Nephron (organoid): ENCODE measurements around the gene PPAN.

Experiments
- H3K27ac Mint-ChIP-seq, 3 experiments: 2 replicates each; pipeline ENCODE4 v1.8.0; 2020; ENCODE audit warnings: mixed read lengths in 3 of 3, mild to moderate bottlenecking in 2 of 3, moderate library complexity in 1 of 3
- H3K27me3 Mint-ChIP-seq: 2 replicates; pipeline ENCODE4 v1.8.0; 2021; ENCODE audit warnings: low read depth, mild to moderate bottlenecking, moderate library complexity, mixed read lengths
- H3K36me3 Mint-ChIP-seq: 2 replicates; pipeline ENCODE4 v1.8.0; 2020; ENCODE audit warnings: low read depth, mixed read lengths
- H3K4me1 Mint-ChIP-seq: 2 replicates; pipeline ENCODE4 v1.8.0; 2020; ENCODE audit warnings: mixed read lengths
- H3K4me3 Mint-ChIP-seq, 3 experiments: 2 replicates each; pipeline ENCODE4 v1.8.0; 2020; ENCODE audit warnings: mild to moderate bottlenecking in 3 of 3, mixed read lengths in 3 of 3, moderate library complexity in 2 of 3
- H3K9me3 Mint-ChIP-seq: 2 replicates; pipeline ENCODE4 v1.8.0; 2020; ENCODE audit warnings: mixed read lengths
- CTCF ChIP-seq, 3 experiments: fragments of 200-600 bp; sonication (generic); IDR thresholded peaks; one replicate each; pipeline ENCODE4 v1.5.0; 2021; ENCODE audit warnings: antibody characterized with exemption in 3 of 3; ENCODE audit not compliant: unreplicated experiment in 3 of 3

Gene PPAN

GRCh38 chr19:10104665-10105508, 1.3 kb upstream of the PPAN start:
- Mint-ChIP-seq H3K36me3 (peaks cover 14% of the 10 kb centered on the region), H3K4me3 (peak overlapping the region; percentile 91 to 94 (median 93)), H3K4me1 (peaks cover 19% of the 10 kb centered on the region), H3K9me3 (no peaks in the 10 kb centered on the region), H3K27me3 (peaks cover 3% of the 10 kb centered on the region), H3K27ac (peak overlapping the region; percentile 95 to 99 (median 99))
- no peak for TF ChIP-seq CTCF (IDR thresholded peaks at IDR 0.05; ENCODE audit: unreplicated experiment in 3 of 3)

GRCh38 chr19:10105509-10106099, 558 bp upstream of the PPAN start:
- peaks cover 3% of the 10 kb centered on the region for H3K27me3 Mint-ChIP-seq
- peak overlapping the region; percentile 95 to 99 (median 99) for H3K27ac Mint-ChIP-seq
- peak overlapping the region; percentile 91 to 94 (median 93) for H3K4me3 Mint-ChIP-seq
- TF ChIP-seq CTCF (IDR thresholded peaks at IDR 0.05; ENCODE audit: unreplicated experiment in 3 of 3), result no peak
- peaks cover 19% of the 10 kb centered on the region for H3K4me1 Mint-ChIP-seq
- H3K36me3 Mint-ChIP-seq, result peaks cover 18% of the 10 kb centered on the region
- no peaks in the 10 kb centered on the region for H3K9me3 Mint-ChIP-seq

DNA sequence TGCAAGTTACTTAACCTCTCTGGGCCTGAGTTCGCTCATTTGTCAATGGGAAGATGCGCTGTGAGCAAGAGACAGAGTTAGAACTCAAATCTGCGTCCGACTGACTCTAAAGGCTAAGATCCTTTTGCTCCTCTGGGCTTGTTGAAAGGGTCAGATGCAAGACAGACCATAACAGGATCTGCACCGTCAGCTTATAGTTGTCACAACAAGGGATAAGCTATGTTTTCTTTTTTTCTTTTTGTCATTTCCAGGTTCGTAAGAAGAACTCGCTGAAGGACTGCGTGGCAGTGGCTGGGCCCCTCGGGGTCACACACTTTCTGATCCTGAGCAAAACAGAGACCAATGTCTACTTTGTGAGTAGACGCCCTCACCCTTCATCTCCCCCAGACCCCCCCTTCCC, 1.1 kb downstream of the PPAN start:
- H3K27me3 Mint-ChIP-seq, result peaks cover 3% of the 10 kb centered on the region
- H3K4me3 Mint-ChIP-seq, result peak overlapping the region; percentile 91 to 94 (median 93)
- H3K36me3 Mint-ChIP-seq, result peaks cover 25% of the 10 kb centered on the region

DNA sequence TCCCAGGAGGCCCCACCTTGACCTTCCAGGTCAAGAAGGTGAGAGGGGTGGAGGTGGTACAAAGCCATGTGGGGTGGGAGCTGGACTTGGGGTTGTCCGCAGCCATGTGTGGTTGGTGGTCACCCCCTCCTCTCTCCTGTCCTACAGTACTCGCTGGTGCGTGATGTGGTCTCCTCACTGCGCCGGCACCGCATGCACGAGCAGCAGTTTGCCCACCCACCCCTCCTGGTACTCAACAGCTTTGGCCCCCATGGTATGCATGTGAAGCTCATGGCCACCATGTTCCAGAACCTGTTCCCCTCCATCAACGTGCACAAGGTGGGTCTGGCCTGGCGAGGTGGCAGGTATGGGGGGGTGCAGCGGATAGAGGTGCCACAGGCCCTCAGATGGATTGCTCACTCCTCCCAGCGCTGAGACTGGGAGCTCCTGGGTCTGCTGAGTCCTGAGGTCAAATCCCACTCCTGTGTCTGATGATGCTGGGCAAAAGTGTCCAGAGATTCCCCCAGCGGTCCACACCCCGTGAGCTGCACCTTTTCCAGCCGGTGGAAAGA, 1.7 kb downstream of the PPAN start:
- no peak for TF ChIP-seq CTCF (IDR thresholded peaks at IDR 0.05; ENCODE audit: unreplicated experiment in 3 of 3)
- Mint-ChIP-seq H3K27me3 (peaks cover 3% of the 10 kb centered on the region), H3K9me3 (no peaks in the 10 kb centered on the region)

More for the DNA sequence above, 1.1 kb downstream of the PPAN start:
- Mint-ChIP-seq H3K9me3 (no peaks in the 10 kb centered on the region), H3K27ac (peak overlapping the region; percentile 28 to 71 (median 36)), H3K4me1 (peaks cover 19% of the 10 kb centered on the region)
- TF ChIP-seq CTCF (IDR thresholded peaks at IDR 0.05; ENCODE audit: unreplicated experiment in 3 of 3), result no peak

GRCh38 chr19:10109528-10109927, 3.4 kb downstream of the PPAN start:
- no peak for TF ChIP-seq CTCF (IDR thresholded peaks at IDR 0.05; ENCODE audit: unreplicated experiment in 3 of 3)
- peak overlapping the region in 2 of 3 experiments; percentile 43 to 45 for H3K4me3 Mint-ChIP-seq
- H3K4me1 Mint-ChIP-seq, result peaks cover 12% of the 10 kb centered on the region
- H3K27me3 Mint-ChIP-seq, result no peaks in the 10 kb centered on the region
- H3K36me3 Mint-ChIP-seq, result peaks cover 25% of the 10 kb centered on the region
- H3K27ac Mint-ChIP-seq, result no peak overlapping the region
- H3K9me3 Mint-ChIP-seq, result no peaks in the 10 kb centered on the region

More for the DNA sequence above, 1.7 kb downstream of the PPAN start:
- Mint-ChIP-seq H3K36me3 (peaks cover 25% of the 10 kb centered on the region), H3K4me1 (peaks cover 19% of the 10 kb centered on the region), H3K27ac (no peak overlapping the region), H3K4me3 (peak overlapping the region; percentile 91 to 94 (median 93))
